ENCODE data around the gene EFL1. TPM values are rescaled to one million over a fixed set of nuclear protein-coding genes. Genes with fewer than 3 reads are reported as not detected.

Gene EFL1
- polyA plus RNA-seq, 1 donor (not counting 4 experiments of a cell fraction or from before 2014, with no cell fraction given) = 32.0 TPM

- no peak overlapping the region for H3K4me2 ChIP-seq (ENCODE audit: control insufficient read depth, extremely low read depth, insufficient read depth, low read depth, low read length)
- DNase-seq (ENCODE audit: low read depth, low spot score) (no peak), FAIRE-seq (no peak)
- no peak for TF ChIP-seq CTCF (optimal IDR thresholded peaks at IDR 0.05 in 1 of 3, IDR thresholded peaks at IDR 0.05 in 1 of 3, conservative IDR thresholded peaks at IDR 0.05 in 1 of 3; ENCODE audit: extremely low read depth in 1 of 3, insufficient read depth in 2 of 3, low read length in 3 of 3)
- no peak for TF ChIP-seq EZH2 (IDR thresholded peaks at IDR 0.05; ENCODE audit: low read length)
- H2AFZ ChIP-seq (ENCODE audit: control insufficient read depth, low read length) = no peak overlapping the region
- no peaks in the 10 kb centered on the region for H4K20me1 ChIP-seq (ENCODE audit: control insufficient read depth, extremely low read depth, insufficient read depth, low read length)
- peaks cover 21% of the 10 kb centered on the region for H3K4me1 ChIP-seq (ENCODE audit: control insufficient read depth, extremely low read depth, insufficient read depth, low read length)
- dilution Hi-C loops (cut with MboI; ENCODE audit: extremely low pct_ligation_motif_present, low sequenced_read_pairs) = no loop called here
- no peaks in the 10 kb centered on the region for H3K79me2 ChIP-seq (ENCODE audit: control insufficient read depth, insufficient read depth, low read length)
- no peaks in the 10 kb centered on the region for H3K36me3 ChIP-seq (ENCODE audit: control insufficient read depth in 2 of 2, extremely low read depth in 1 of 2, insufficient read depth in 2 of 2, low read length in 2 of 2)
- no peaks in the 10 kb centered on the region for H3K9me3 ChIP-seq (ENCODE audit: control insufficient read depth, low read depth, low read length)
- H3K27ac ChIP-seq (ENCODE audit: control insufficient read depth, insufficient read depth, low read length) = no peak overlapping the region
- H3K9ac ChIP-seq (ENCODE audit: control insufficient read depth, extremely low read depth, insufficient read depth, low read length) = no peak overlapping the region
- H3K27me3 ChIP-seq (ENCODE audit: control insufficient read depth, extremely low read depth, insufficient read depth, low read length) = no peaks in the 10 kb centered on the region
- no peak overlapping the region for H3K4me3 ChIP-seq (ENCODE audit: control insufficient read depth in 2 of 3, extremely low read depth in 1 of 3, insufficient read depth in 2 of 3, low read depth in 1 of 3, low read length in 3 of 3)
- peaks cover 2% of the 10 kb centered on the region for H3K9me1 ChIP-seq (ENCODE audit: control insufficient read depth, extremely low read depth, insufficient read depth, low read length)
These were observed 87.9 kb downstream of the EFL1 start for GRCh38 chr15:82174471-82175235.

GRCh38 chr15:82173108-82173507 is 89.4 kb downstream of the EFL1 start:
- no peaks in the 10 kb centered on the region for H3K27me3 ChIP-seq (ENCODE audit: control insufficient read depth, extremely low read depth, insufficient read depth, low read length)
- H4K20me1 ChIP-seq (ENCODE audit: control insufficient read depth, extremely low read depth, insufficient read depth, low read length) = no peaks in the 10 kb centered on the region
- H2AFZ ChIP-seq (ENCODE audit: control insufficient read depth, low read length) = no peak overlapping the region
- DNase-seq (ENCODE audit: low read depth, low spot score) (no peak), FAIRE-seq (no peak)
- no peak overlapping the region for H3K27ac ChIP-seq (ENCODE audit: control insufficient read depth, insufficient read depth, low read length)
- no peaks in the 10 kb centered on the region for H3K36me3 ChIP-seq (ENCODE audit: control insufficient read depth in 2 of 2, extremely low read depth in 1 of 2, insufficient read depth in 2 of 2, low read length in 2 of 2)
- H3K79me2 ChIP-seq (ENCODE audit: control insufficient read depth, insufficient read depth, low read length) = no peaks in the 10 kb centered on the region
- H3K9ac ChIP-seq (ENCODE audit: control insufficient read depth, extremely low read depth, insufficient read depth, low read length) = no peak overlapping the region
- H3K9me1 ChIP-seq (ENCODE audit: control insufficient read depth, extremely low read depth, insufficient read depth, low read length) = no peaks in the 10 kb centered on the region
- no peak overlapping the region for H3K4me2 ChIP-seq (ENCODE audit: control insufficient read depth, extremely low read depth, insufficient read depth, low read depth, low read length)
- TF ChIP-seq EZH2 (IDR thresholded peaks at IDR 0.05; ENCODE audit: low read length) = no peak
- no peak for TF ChIP-seq CTCF (optimal IDR thresholded peaks at IDR 0.05 in 1 of 3, IDR thresholded peaks at IDR 0.05 in 1 of 3, conservative IDR thresholded peaks at IDR 0.05 in 1 of 3; ENCODE audit: extremely low read depth in 1 of 3, insufficient read depth in 2 of 3, low read length in 3 of 3)
- H3K4me1 ChIP-seq (ENCODE audit: control insufficient read depth, extremely low read depth, insufficient read depth, low read length) = peaks cover 17% of the 10 kb centered on the region
- no peak overlapping the region for H3K4me3 ChIP-seq (ENCODE audit: control insufficient read depth in 2 of 3, extremely low read depth in 1 of 3, insufficient read depth in 2 of 3, low read depth in 1 of 3, low read length in 3 of 3)
- dilution Hi-C loops (cut with MboI; ENCODE audit: extremely low pct_ligation_motif_present, low sequenced_read_pairs) = no loop called here
- H3K9me3 ChIP-seq (ENCODE audit: control insufficient read depth, low read depth, low read length) = no peaks in the 10 kb centered on the region
